ENCODE measurements around the gene RRM2. TPM values are rescaled to one million over a fixed set of nuclear protein-coding genes. Genes with fewer than 3 reads are reported as not detected.

Gene RRM2
- total RNA-seq, 4 donors from 2014 or later: 0.99 to 9.5 (median 1.8) TPM

GRCh38 chr2:10128420-10128819 lies 5.9 kb downstream of the RRM2 start:
- no peak overlapping the region for H3K4me3 ChIP-seq (ENCODE audit: low read depth, poor library complexity, severe bottlenecking)
- DNase-seq (ENCODE audit: low spot score in 2 of 2): no peak
- intact Hi-C loops (cut with DNase I; ENCODE audit: low total_unique reads): loop anchor here (5.0 kb wide), 1 partner anchor 294 kb away; no protein-coding TSS in a partner anchor
- no peak for TF ChIP-seq POLR2A (IDR thresholded peaks at IDR 0.05)
- TF ChIP-seq CTCF (IDR thresholded peaks at IDR 0.05): no peak

- DNase-seq (ENCODE audit: low spot score in 2 of 2): no peak
- intact Hi-C loops (cut with DNase I; ENCODE audit: low total_unique reads): loop anchor here (5.0 kb wide), 1 partner anchor 293 kb away; no protein-coding TSS in a partner anchor
- 87 to 91% methylated on average over 3 of the region's 3 CpGs for WGBS, 2 donors
- no peak overlapping the region for H3K4me3 ChIP-seq (ENCODE audit: low read depth, poor library complexity, severe bottlenecking)
- no peak for TF ChIP-seq POLR2A (IDR thresholded peaks at IDR 0.05)
Observed at GRCh38 chr2:10129490-10129889, 7.0 kb downstream of the RRM2 start.

- WGBS, 2 donors: 89 to 97% methylated on average over 7 of the region's 7 CpGs
- intact Hi-C loops (cut with DNase I; ENCODE audit: low total_unique reads): no loop called here
- no peak for DNase-seq (ENCODE audit: low spot score in 2 of 2)
- no peak overlapping the region for H3K4me3 ChIP-seq (ENCODE audit: low read depth, poor library complexity, severe bottlenecking)
- TF ChIP-seq POLR2A (IDR thresholded peaks at IDR 0.05) (no peak), CTCF (IDR thresholded peaks at IDR 0.05) (no peak)
Observed at GRCh38 chr2:10132043-10132575, 9.6 kb downstream of the RRM2 start.

GRCh38 chr2:10132596-10132995 lies 10.1 kb downstream of the RRM2 start:
- no peak for DNase-seq (ENCODE audit: low spot score in 2 of 2)
- TF ChIP-seq POLR2A (IDR thresholded peaks at IDR 0.05): no peak
- no peak overlapping the region for H3K4me3 ChIP-seq (ENCODE audit: low read depth, poor library complexity, severe bottlenecking)
- 91 to 95% methylated on average over 6 of the region's 6 CpGs for WGBS, 2 donors
- intact Hi-C loops (cut with DNase I; ENCODE audit: low total_unique reads): no loop called here

GRCh38 chr2:10132996-10133647 lies 10.6 kb downstream of the RRM2 start:
- WGBS, 2 donors: 83 to 96% methylated on average over 6 of the region's 6 CpGs
- DNase-seq (ENCODE audit: low spot score in 2 of 2): no peak
- intact Hi-C loops (cut with DNase I; ENCODE audit: low total_unique reads): no loop called here
- TF ChIP-seq CTCF (IDR thresholded peaks at IDR 0.05) (no peak), POLR2A (IDR thresholded peaks at IDR 0.05) (no peak)
- no peak overlapping the region for H3K4me3 ChIP-seq (ENCODE audit: low read depth, poor library complexity, severe bottlenecking)

GRCh38 chr2:10135296-10136089 lies 13.0 kb downstream of the RRM2 start:
- 90 to 92% methylated on average over 9 of the region's 9 CpGs for WGBS, 2 donors
- no peak overlapping the region for H3K4me3 ChIP-seq (ENCODE audit: low read depth, poor library complexity, severe bottlenecking)
- DNase-seq (ENCODE audit: low spot score in 2 of 2): no peak
- intact Hi-C loops (cut with DNase I; ENCODE audit: low total_unique reads): no loop called here
- TF ChIP-seq POLR2A (IDR thresholded peaks at IDR 0.05) (no peak), CTCF (IDR thresholded peaks at IDR 0.05) (no peak)
